Fibroblast of the aortic adventitia (primary cell): ENCODE results near the gene ATP8A1. TPM values are rescaled to one million over a fixed set of nuclear protein-coding genes. Genes with fewer than 3 reads are reported as not detected.
"Not testable (repeated sequence)": the region's sequence is repeated elsewhere in the genome, so short reads cannot be mapped to it uniquely, and the experiment has no call there.

ENCODE experiments used
- DNase-seq: peaks from one replicate; pipeline ENCODE4 v3.0.0-alpha.2; 2010; ENCODE audit warnings: low read depth
- H3K4me3 ChIP-seq: 2 replicates; pipeline ENCODE4 v1.5.1; 2011; ENCODE audit warnings: low read depth, mild to moderate bottlenecking, control low read depth, low read length, moderate library complexity
- CTCF ChIP-seq: IDR thresholded peaks from 2 replicates; pipeline ENCODE4 v1.5.1; 2011; ENCODE audit warnings: mild to moderate bottlenecking, low read length, control low read depth, inconsistent platforms; ENCODE audit not compliant: insufficient read depth
- total RNA-seq: library from RNA; depleted of rRNA; stranded (reverse); fragments of >200 nt; gene quantifications from 2 replicates; pipeline ENCODE4 v1.2.3, GENCODE V29; 2012; ENCODE audit warnings: low replicate concordance

ATP8A1 gene
- total RNA-seq, 1 donor = 7.5 TPM

GRCh38 chr4:42391981-42392380, 264.9 kb downstream of the ATP8A1 start:
- TF ChIP-seq CTCF = no peak
- DNase-seq = no peak
- no peak overlapping the region for H3K4me3 ChIP-seq

GRCh38 chr4:42391355-42391664, 265.6 kb downstream of the ATP8A1 start:
- TF ChIP-seq CTCF = no peak
- DNase-seq = no peak
- no peak overlapping the region for H3K4me3 ChIP-seq

GRCh38 chr4:42390622-42391354, 266.1 kb downstream of the ATP8A1 start:
- no peak for TF ChIP-seq CTCF
- DNase-seq = no peak
- H3K4me3 ChIP-seq = no peak overlapping the region

- H3K4me3 ChIP-seq = no peak overlapping the region
- no peak for TF ChIP-seq CTCF
- no peak for DNase-seq
These were observed 271.4 kb downstream of the ATP8A1 start for GRCh38 chr4:42385516-42385915.

GRCh38 chr4:42381666-42382065, 275.2 kb downstream of the ATP8A1 start:
- no peak for TF ChIP-seq CTCF
- no peak overlapping the region for H3K4me3 ChIP-seq
- no peak for DNase-seq

GRCh38 chr4:42377497-42377896, 279.4 kb downstream of the ATP8A1 start:
- no peak overlapping the region for H3K4me3 ChIP-seq
- TF ChIP-seq CTCF = no peak
- no peak for DNase-seq

GRCh38 chr4:42372303-42372702, 284.6 kb downstream of the ATP8A1 start:
- not testable (repeated sequence) for H3K4me3 ChIP-seq, DNase-seq
